ENCODE measurements around the gene GNPTG.
"Not testable (repeated sequence)": the region's sequence is repeated elsewhere in the genome, so short reads cannot be mapped to it uniquely, and the experiment has no call there.

Gene GNPTG

DNA sequence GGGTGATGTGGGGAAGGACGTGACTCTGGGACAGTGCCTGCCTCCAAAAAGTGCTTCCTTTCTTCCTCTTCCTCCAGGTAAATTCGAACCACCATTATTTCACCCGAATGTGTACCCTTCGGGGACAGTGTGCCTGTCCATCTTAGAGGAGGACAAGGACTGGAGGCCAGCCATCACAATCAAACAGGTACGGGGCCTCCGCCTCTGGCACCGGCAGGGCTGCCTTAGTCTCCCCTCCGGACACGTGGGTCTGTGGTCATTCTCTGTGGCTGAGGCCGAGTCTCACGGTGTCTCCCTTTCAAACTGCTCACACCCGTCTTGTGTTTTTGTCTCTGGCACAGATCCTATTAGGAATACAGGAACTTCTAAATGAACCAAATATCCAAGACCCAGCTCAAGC lies 31.6 kb upstream of the GNPTG start:
- no peak for DNase-seq

DNA sequence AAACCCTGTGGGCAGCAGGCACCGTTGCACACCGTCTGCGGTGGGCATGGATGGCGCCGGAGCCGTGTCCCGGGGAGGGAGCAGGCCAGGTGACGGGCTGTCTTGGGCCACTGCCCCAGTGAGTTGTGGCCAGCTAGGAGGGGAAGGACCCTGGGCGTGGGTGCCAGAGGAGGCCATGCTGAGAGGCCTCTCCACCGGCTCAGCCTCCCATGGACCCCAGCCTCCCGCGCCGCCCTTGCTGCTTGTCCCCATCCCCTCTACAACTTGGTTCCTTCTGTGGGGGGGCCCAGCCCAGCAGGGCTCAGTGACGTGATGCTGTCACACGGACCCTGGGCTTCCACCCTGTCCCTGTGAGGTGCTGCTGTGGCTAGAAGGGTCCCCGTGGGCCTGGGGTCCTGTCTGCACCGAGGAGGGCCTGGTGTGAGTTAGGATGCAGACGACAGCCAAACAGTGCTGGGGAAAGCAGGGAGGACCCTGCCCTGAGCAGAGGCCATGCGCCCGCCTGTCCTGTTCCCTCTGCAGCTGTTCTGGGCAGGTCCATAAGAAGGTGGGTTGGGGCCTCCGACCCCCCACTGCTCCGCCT lies 31.0 kb upstream of the GNPTG start:
- DNase-seq, result no peak

- no peak for DNase-seq
Observed at GRCh38 chr16:1322407-1322806, 29.3 kb upstream of the GNPTG start.

DNA sequence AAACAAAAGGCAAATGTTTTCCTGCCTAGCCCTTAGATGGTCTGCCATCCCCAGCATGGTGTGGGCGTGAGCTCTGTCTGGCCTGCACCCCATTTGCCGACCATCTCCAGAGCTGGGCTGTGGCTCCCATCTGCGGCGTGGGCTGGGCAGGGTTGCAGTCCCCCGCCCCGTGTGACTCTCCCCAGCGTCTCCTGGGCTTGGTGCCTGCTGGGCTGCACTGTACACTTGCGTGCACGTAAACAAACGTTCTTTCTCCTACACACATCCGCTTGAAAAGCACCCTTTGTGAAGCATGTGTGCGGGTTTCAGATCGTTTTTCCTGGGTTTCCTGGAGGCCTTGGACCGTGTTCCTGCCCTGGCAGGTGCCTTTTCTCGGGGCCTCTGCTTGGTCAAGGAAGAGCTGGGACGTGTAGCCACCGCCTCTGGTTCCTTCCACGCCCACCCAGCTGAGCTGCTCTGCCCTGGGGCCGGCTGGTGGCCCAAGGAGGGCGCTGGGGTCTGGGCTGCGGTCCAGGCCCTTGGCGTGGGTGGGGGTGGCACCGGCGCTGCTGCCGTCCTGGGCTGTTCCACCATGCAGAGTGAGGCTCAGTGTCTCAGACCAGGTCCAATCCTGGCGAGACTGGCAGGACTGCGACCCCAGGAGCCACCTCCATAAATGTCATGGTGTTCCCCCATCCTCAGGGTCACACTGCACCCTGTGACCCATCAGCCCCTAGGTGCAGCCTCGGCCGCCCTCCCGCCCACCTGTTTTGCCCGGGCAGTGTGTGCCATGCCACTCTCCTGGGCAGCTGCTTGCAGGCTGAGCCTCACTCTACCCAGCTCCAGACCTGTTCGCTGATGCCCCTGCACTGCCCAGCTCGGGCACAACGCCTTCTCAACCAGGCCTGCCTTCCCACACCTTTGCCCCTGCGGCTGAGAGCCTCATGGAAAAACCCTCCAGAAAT lies 28.2 kb upstream of the GNPTG start:
- no peak for DNase-seq

DNA sequence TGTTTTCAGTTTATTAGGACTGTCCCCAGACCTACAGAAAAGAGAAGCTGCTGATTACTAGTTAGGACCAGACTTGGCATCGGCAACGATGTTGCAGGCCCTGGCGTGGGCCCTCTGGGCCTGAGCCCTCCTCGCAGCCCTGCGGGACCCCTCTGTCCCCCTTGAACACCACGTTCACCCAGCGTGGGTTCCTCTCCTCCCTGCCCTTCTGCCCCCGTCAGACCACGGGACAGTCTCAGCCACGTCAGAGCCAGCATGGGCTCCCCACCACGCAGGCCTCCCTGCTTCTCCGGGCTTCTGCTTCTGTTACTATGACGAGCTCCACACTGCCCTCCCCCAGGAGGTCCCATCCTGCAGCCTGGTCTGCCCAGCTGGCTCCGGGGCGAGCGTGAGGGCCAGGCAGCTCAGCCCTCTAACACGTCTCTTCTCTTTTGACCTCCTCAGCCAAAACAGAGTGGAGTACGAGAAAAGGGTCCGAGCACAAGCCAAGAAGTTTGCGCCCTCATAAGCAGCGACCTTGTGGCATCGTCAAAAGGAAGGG lies 27.4 kb upstream of the GNPTG start:
- DNase-seq, result no peak

DNA sequence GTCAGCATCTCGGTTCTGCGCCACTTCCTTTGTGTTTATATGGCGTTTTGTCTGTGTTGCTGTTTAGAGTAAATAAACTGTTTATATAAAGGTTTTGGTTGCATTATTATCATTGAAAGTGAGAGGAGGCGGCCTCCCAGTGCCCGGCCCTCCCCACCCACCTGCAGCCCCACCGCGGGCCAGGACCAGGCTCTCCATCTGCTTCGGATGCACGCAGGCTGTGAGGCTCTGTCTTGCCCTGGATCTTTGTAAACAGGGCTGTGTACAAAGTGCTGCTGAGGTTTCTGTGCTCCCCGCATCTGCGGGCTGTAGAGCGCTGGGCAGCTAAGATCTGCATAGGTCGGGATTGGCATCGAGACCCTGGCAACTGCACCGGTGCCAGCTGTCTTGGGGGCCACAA lies 26.5 kb upstream of the GNPTG start:
- DNase-seq, result no peak

DNA sequence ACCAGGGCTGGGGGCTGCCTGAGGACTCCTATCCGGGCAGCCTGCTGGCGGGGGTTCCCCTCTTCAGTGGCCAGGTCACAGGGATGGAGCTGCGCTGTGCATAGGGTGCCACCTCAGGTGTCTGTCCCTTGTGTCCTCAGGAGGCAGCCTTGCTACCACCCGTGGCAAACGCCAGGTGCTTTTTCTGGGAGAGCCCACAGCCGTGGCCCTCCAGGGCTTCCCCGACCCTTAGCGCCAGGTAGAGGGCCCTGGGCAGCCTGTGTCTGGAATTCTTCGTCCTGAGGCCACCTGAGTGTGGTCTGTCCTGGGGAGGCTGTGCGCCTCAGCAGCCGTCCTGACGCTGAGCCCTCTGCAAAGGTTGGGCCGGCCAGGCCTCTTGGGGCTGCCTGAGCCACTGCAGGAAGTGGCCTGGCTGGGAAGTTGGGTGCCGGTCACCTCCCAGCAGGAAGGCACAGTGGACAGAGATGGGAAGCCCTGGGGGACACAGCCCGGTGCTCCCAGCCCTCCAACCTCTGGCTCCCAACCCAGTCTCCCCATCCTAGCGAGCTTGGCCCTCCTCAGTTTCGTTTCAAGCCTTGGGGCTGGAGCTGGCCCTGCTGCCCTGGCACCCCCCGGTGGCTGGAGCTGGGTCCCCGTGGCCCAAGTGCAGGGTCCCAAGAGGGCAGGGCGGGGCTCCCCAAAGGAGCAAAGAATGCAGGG lies 25.9 kb upstream of the GNPTG start:
- DNase-seq, result no peak

DNA sequence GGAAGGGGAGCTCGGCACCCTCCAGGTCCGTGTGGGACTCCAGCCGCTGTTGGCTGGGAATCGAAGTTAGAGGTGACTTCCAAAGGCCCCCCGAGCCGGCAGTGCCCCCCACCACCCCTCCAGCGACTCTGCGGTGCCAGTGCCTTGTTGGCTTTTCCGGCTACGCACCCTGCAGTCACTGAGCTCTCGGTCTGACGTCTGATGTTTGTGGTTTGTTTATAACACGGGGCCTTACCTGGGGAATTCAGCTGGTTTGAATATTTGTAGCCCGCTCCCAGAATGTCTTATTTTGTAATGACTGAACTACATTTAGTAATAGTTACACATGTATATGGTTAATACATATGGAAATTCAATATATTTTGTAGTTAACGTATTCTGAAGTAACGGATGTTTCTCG lies 25.3 kb upstream of the GNPTG start:
- DNase-seq, result no peak

DNA sequence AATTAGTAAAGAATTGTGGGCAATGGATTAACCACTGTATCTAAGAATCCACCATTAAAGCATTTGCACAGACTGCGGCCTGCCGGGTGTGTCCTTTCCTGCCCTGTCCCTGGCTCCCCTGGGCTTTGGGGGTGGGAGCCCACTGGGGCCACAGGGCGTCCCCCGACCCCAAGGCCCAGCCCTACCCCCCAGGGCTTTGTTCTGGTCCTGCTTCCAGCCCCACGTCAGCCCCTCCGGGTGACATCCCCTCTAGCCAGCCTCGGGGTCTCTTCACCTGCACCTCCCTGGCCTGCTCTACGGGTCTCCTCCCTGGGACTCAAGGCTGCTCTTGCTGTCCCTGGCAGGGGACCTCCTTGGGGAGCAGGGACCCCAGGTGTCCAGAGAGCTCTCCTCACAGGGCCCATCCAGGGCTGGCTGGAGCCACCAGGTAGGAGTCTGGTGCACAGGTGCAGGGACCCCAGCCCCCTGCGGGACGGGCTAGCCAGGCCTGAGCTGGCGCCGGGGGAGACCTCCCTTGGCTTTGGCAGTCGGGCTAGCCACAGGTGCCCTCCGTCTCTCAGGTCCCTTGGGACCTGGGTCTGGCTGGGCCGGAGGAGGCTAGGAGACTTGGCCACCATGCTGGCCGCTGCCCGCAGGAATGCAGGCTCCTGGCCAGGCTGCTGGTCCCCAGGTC lies 24.6 kb upstream of the GNPTG start:
- no peak for DNase-seq

GRCh38 chr16:1327619-1327947 lies 24.1 kb upstream of the GNPTG start:
- DNase-seq, result no peak

DNA sequence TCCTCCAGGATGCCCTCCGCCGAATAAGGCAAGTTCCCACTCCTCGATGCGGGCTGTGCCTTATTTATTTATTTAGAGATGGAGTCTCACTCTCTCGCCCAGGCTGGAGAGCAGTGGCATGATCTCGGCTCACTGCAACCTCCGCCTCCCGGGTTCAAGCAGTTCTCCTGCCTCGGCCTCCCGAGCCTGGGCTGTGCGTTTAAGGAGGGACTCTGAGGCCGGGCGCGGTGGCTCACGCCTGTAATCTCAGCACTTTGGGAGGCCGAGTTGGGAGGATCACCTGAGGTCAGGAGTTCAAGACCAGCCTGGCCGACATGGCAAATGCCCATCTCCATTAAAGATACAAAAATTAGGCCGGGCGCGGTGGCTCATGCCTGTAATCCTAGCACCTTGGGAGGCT lies 23.6 kb upstream of the GNPTG start:
- not testable (repeated sequence) for DNase-seq

GRCh38 chr16:1328961-1329360 lies 22.8 kb upstream of the GNPTG start:
- DNase-seq, result not testable (repeated sequence)

DNA sequence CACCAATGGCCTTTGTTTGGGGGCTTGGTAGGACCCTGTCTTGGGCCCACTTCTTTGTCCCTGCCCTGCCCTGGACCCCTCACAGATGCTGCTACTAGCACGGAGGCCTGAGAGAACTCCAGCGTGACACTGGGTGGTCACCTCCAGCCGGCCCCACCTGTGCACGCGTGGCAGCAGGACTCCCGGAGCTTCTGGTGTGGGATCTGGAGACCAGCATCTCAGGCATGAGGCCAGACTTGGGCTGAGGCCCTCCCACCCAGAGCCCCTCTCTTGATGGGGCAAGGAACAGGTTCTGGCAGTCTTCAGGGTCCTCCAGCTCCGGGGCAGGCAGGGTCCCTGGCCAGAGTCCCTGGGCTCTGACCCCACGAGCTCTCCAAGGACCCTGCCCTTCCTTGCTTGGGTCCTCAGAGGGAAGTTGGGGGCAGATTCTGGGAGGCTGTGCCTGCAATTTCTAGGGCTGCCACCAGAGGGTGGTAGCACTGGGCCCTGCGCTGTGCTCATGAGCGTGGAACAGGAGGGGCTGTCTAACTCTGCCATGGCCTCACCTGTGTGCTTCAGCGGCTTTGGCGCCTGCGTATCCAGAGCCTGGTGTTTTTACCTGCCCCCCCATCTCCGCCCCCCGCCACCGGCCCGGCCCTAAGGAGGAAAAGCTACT lies 21.3 kb upstream of the GNPTG start:
- DNase-seq, result no peak

- DNase-seq, result no peak
Observed at GRCh38 chr16:1330931-1331711, 20.6 kb upstream of the GNPTG start.

DNA sequence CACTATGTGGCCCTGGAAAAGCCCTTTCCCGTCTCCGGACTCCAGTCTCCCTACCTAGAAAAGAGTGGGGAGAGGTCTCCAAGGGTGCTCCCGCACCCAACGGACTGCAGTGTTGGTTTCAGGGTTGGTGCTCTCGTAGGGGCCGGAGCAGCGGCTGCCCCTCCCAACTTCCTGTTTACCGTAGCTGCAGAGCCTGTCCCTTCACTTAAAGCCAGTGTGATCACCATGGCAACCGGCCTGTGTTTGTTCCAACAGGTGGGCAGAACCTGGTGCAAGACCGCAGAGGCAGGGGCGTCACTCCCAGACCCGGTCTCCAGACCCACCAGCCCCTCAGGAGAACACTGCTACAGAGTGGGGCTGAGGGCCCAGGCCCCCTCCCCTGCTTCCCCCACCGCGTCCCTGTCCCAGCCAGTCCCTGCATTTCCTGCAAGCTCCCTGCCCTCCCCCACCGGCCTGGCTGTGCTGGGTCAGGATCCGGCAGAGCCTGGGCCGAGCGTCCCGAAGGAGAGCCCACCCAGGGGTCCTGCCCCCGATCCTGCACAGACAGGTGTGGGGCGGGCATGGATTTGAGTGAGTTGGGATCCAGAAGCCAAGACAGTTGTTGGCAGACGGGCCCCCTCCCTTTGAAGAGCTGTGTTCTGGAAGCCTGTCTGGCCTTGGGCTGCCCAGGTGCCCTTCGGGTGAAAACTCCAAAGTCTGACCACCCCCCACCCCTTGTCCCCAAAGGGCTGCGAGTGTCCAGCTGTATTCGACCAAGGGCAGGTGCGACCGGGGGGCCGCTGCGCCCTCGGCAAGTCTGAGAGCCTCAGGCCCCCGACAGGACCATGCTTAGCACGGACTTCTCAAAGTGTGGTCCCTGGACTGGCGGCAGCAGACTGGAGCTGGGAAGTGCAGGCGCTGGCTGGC lies 19.8 kb upstream of the GNPTG start:
- DNase-seq, result no peak

GRCh38 chr16:1332618-1333148 lies 19.0 kb upstream of the GNPTG start:
- no peak for DNase-seq

GRCh38 chr16:1333149-1333812 lies 18.4 kb upstream of the GNPTG start, which contains the start of gene BAIAP3:
Gene BAIAP3 (plus strand): TSS chr16:1333645. CDS start chr16:1338550, 4,905 bp downstream.
- no peak for DNase-seq

DNA sequence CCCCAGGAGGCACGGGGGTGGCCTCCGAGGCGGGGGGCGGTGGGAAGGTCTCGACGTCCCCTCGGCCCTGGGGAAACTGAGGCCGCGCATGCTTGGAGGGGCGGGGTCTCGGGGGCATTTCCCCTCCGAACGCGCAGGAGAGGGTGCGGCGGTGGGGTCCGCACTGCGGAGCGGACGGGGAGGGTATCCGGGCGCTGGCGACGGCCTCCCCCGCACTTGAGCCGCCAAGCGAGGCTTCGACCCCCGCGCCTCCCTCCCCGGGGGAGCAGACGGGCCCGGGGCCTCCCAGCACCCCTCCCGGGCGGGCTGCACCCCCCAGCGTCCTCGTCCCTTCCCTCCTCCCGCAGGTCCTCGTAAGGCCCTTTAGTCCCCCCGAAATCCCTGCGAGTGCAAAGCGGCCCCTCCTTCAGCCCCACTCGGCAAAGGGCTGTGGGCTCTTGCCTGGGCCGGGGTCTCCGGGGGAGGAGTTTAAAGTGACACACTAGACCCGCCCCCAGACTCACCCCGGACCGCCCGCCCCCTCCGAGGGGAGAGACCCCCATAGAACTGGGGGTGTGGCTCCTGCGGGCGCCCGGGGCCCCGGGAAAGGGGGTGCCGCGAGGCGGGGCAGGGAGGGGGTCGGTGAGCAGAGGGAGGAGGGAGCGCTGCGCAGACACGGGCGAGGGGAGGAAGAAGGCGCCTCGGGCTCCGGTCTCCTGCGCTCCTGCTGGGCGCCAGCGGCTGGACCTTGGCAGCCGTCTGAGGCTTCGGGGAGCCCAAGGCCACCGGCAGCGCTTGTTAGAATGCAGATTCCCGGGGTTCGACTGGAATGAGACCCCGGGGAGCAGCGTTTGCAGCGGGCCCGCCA lies 17.7 kb upstream of the GNPTG start:
- no peak for DNase-seq

DNA sequence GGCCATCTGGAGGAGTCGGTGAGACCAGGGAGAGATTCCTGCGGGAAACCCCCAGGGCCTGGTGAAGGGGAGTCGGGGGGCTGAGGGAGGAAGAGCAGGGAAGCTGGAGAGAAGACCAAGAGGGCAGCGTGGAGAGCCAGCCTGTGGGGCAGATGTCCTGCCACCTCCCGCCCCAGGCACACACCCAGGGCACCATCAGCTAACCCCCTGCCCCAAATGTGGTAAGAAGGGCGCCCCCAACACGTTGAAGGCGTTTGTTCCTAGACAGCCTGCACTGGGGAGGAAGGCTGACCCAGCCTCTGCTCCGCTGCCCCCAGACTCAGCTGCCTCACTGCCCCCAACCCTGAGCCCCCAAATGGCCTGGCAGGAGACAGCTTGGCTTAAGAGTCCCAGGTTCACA lies 17.0 kb upstream of the GNPTG start:
- DNase-seq, result no peak

Measured in NCI-H526 treated with DMSO at 0.1 percent for 48 hours (cell line).